Stimulated activated CD4-positive, alpha-beta T cell treated with anti-CD3 and anti-CD28 coated beads, TNF-alpha, amount 100 ng/mL, for 48 hours (primary cell): ENCODE measurements around the gene DUSP16.
"Not testable (repeated sequence)": the region's sequence is repeated elsewhere in the genome, so short reads cannot be mapped to it uniquely, and the experiment has no call there.

ENCODE experiments used
- DNase-seq, 3 donors: peaks; one replicate each; pipeline ENCODE4 v3.0.0-alpha.2; 2020; ENCODE audit warnings: low read depth in 3 of 3

Gene DUSP16

GRCh38 chr12:12499909-12500604 lies 62.6 kb downstream of the DUSP16 start:
- DNase-seq = no peak

DNA sequence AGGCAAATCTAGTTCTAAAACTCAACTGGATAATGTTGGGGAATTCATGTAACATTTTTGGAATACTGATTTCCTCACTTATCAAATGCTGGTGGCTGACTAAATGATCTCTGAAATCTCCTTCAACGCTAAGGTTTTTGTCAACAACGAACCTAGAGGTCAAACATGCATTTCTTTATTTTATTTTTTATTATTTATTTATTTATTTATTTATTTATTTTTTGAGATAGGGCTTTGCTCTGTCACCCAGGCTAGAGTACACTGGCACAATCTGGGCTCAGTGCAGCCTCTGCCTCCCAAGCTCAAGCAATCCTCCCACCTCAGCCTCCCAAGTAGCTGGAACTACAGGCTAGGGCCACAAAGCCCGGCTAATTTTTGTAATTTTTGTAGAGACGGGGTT lies 64.5 kb downstream of the DUSP16 start:
- no peak for DNase-seq

DNA sequence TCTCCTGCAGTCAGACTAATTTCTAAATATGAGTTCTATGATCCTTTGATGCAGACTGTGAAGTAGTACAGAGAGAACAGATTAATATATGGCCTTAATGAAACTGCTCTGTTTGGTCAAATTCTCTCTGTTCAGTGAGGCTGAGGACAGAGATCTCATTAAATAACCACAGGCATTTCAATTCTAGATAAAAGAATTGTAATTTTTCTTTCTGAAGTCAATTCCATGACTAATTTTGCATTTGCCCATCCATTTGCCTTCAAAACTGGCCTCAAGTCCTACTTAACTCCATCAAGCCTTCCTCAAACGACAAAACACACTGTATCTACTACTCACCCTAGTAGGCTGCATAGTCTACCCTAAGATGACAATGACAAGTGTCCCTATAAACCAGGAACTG lies 67.1 kb downstream of the DUSP16 start:
- no peak for DNase-seq

DNA sequence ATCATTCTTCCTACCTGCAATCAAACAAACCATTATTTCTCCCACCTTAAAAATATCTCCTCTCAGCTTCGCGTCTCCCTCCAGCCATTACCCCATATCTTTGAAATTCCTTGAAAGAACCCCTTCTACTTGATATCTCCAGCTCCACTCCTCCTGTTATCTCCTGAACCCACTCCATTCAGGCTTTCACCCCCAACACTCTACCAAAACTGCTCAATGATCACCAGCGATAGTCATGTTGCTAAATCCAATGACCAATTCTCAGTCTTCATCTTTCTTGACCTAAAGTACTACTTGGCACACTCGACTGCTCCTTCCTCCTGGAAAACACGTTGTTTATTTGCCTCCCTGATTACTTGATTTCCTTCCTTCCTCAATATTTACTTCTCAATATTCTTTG lies 70.1 kb downstream of the DUSP16 start:
- no peak for DNase-seq

- no peak for DNase-seq
Observed at GRCh38 chr12:12491606-12492005, 71.1 kb downstream of the DUSP16 start.

GRCh38 chr12:12488823-12489550 lies 73.7 kb downstream of the DUSP16 start:
- DNase-seq = no peak

DNA sequence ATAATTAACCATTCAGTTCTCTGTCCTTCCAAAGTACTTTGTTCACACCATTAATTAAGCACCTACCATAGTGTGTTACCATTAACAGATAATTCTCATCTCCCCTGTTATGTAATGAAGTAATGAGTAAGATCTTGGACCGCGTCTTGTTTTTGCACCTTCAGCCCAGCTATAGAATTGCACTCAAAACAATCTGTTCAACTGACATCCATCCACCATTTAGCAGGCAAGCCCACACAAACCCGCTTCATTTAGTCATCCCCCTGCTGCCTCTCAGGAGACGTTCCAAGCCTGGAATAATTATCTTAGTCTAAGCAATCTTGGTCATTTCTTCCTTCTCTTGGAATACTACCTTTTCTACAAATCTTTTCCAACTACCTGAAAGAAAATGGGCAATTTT lies 74.4 kb downstream of the DUSP16 start:
- DNase-seq = no peak

DNA sequence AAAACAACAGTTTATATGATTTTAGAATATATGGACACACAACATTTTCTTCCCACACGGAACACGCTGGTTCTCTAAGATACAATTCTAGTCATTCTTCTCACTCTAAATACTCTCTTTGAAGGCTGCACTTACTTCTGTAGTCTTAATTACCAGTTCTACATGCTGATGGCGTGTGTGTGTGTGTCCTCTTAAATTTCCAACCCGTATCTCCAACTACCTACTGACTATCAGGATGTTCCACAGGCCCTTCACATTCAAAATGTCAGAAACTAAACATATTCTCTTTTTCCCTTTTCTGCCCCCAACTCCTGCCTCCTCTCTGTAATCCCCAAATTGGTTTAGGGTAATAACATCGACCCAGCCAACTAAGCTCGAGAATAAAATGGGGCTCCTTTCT lies 75.2 kb downstream of the DUSP16 start:
- no peak for DNase-seq

DNA sequence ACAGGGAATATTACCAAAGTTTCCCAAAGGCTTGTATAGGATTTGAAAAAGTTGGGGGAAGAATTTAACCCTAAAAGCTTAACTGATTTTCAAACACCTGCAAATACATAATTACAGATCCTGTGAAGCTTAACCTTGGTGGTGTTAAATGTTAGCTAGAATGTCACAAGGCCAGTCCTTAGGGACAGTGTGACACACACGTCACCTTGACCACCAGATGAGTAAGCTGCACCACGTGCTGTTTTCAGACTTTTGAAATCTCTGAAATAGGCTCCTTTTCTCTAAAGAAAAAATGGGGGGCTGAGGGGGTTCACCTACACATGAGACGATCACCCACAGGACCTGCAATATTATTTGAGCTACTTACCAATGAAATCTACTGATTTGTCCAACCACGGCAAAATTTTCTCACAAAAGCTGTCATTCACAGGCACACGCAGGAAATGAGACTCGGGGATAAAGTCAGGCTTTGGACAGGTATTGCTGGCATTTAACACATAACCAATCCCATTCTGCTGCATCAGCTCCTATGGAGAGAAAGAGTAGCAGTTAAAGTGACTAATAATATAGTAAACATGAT lies 75.9 kb downstream of the DUSP16 start:
- no peak for DNase-seq

- DNase-seq = no peak
Observed at GRCh38 chr12:12483438-12483837, 79.2 kb downstream of the DUSP16 start.

DNA sequence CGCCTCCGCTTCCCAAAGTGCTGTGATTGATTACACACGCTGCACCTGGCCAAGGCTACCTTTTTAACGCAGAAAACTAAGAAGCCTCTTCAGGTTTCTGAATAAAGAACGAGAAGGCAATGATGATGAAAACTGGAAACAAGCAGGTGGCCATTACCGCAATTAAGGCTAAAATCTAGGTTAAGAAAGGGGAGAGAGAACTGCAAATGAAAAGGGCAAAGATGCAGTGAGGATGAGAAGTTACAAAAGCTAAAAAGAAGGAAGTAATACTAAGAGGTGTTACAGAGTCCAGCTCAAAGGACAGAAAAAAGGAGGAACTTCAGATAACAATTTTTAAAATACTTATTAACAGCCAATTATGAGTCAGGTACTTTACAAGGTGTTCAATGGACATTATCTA lies 79.7 kb downstream of the DUSP16 start:
- no peak for DNase-seq

DNA sequence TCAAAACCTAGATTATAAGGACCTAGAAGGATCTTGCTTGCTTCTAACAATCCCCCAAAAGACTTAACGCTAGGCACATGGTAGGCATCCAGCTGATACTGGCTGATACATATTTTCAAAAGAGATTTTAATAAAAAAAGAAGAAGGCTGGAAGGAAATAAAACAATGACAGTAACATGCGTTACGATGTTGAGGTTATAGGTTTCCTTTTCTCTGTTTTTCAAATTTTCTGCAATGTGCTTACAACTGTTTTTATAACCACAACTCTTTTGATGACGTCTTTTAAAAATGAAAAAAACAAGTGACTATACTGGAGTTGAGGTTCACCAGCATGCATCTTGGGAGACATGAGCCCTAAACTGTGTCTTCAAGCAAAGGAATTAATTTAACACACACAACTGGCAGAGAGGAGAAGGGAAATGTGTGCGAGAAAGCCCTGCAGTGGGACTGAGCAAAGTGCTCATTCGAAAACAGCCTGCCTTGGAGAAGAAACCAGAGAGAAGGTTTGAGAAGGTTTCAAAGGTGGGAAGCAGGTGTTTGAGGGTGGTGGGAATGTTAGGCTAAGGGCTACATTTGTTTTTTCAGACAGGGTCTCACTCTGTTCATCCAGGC lies 80.4 kb downstream of the DUSP16 start:
- DNase-seq = no peak

- no peak for DNase-seq
Observed at GRCh38 chr12:12481631-12482030, 81.0 kb downstream of the DUSP16 start.

- DNase-seq = no peak
Observed at GRCh38 chr12:12480074-12480473, 82.6 kb downstream of the DUSP16 start.

DNA sequence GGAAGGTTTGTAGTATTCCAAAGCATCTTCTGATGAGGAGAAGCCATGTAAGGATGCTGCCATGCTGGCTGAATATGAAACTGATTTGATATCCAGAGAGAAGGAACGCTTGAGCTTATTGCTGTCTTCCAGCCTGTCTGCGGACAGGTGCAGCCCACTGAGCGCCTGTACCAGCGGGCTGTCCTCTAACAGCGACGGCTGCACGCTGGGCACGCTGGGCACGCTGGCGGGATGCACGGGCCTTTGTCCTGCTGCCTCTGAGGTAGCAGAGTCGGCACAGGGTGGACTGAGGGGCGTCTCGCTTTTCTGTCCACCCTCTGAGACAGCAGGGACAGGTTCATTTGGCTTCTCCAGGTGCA lies 85.2 kb downstream of the DUSP16 start:
- no peak for DNase-seq

DNA sequence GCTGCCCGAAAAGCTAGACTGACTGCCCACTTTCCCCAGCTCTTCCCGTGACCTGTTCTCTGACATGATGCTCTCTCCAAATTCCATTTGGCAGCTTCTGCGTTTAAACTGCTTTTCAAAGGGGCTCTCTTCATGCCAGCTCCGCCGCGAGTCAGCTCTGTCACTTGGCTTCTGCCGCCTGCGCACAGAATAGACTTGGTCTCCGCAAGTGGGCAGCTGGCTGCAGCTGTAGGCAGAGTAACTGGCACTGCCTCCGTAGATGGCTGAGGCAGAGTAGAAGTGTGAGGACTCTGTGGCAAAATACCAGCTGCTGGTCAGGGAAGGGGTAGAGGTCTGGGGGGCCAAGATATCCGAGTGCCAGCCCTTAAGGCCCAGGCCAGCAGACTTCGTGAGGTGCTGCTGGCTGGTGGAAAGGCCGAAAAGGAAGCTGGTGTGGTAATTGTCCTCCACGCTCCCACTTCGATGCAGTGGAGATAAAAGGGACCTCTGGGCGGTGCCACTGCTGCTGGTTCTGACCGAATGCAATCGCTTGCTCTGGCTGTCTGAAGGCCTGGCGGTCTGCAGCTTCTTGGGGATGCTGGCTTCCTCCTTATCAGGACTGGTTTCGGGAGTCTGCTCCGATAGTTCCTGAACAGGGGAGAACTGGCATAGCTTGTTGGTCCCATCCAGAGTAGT lies 85.7 kb downstream of the DUSP16 start:
- no peak for DNase-seq

- DNase-seq = peak in 1 of 3 donors; percentile 40
Observed at GRCh38 chr12:12474931-12475795, 87.5 kb downstream of the DUSP16 start.

DNA sequence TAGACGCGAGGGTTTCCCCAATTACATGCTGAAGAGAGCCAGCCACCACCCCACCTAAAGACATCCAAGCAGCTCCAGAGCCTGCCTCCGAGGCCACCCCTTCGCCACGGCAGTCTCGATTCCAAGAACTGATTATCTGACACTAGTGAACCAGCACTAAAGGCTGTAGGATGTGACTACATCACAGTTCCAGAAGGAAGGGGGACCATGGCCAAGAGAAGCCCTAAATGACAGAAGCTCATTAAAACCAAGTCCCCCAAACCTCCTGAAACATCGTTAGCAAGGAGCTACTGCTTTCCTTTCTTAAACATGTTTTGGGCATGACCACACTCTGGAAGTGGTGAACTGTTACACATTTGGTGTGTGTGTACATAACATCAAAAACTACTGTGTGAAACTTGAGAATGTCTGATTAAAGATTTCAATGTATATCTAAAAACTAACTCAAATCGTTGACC lies 88.2 kb downstream of the DUSP16 start:
- peak in 1 of 3 donors; percentile 27 for DNase-seq

GRCh38 chr12:12473223-12473622 lies 89.4 kb downstream of the DUSP16 start:
- DNase-seq = no peak

GRCh38 chr12:12471982-12472961 lies 90.4 kb downstream of the DUSP16 start:
- not testable (repeated sequence) for DNase-seq
